Tibial nerve (tissue), 4 donors: Measurements from ENCODE around the gene NCDN.

Experiments
- EP300 ChIP-seq, 2 donors: sonication (generic); formaldehyde crosslinking; IDR thresholded peaks; one replicate each; pipeline ENCODE4 v1.6.1; 2017; ENCODE audit warnings: antibody characterized with exemption in 2 of 2, mild to moderate bottlenecking in 1 of 2
- POLR2A ChIP-seq, 2 donors: fragments of 450-650 bp; IDR thresholded peaks; one replicate each; pipeline ENCODE4 v1.6.1; 2017; ENCODE audit warnings: antibody characterized with exemption in 2 of 2, mild to moderate bottlenecking in 2 of 2, moderate library complexity in 2 of 2
- TF ChIP-seq, protein P1 (sequence below), 5 experiments: fragments of 200-600 bp in 3 of 5; fragments of 450-650 bp in 2 of 5; sonication (generic) in 3 of 5; IDR thresholded peaks; one replicate each; pipeline ENCODE4 v1.5.1; 2016 to 2019; ENCODE audit warnings: antibody characterized with exemption in 5 of 5, mild to moderate bottlenecking in 3 of 5, moderate library complexity in 2 of 5

GRCh38 chr1:35530168-35530567 lies 27.4 kb upstream of the NCDN start:
- no peak for TF ChIP-seq POLR2A (IDR thresholded peaks at IDR 0.05)
- TF ChIP-seq, protein P1, sequence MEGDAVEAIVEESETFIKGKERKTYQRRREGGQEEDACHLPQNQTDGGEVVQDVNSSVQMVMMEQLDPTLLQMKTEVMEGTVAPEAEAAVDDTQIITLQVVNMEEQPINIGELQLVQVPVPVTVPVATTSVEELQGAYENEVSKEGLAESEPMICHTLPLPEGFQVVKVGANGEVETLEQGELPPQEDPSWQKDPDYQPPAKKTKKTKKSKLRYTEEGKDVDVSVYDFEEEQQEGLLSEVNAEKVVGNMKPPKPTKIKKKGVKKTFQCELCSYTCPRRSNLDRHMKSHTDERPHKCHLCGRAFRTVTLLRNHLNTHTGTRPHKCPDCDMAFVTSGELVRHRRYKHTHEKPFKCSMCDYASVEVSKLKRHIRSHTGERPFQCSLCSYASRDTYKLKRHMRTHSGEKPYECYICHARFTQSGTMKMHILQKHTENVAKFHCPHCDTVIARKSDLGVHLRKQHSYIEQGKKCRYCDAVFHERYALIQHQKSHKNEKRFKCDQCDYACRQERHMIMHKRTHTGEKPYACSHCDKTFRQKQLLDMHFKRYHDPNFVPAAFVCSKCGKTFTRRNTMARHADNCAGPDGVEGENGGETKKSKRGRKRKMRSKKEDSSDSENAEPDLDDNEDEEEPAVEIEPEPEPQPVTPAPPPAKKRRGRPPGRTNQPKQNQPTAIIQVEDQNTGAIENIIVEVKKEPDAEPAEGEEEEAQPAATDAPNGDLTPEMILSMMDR (IDR thresholded peaks at IDR 0.05) = no peak
- TF ChIP-seq EP300 (IDR thresholded peaks at IDR 0.05) = no peak
